ENCODE measurements around the gene KIF3B. TPM values are rescaled to one million over a fixed set of nuclear protein-coding genes. Genes with fewer than 3 reads are reported as not detected.
A peak's percentile ranks its signal among the peaks of the same experiment; 100 is the strongest.
"Not testable (repeated sequence)": the region's sequence is repeated elsewhere in the genome, so short reads cannot be mapped to it uniquely, and the experiment has no call there.

Gene KIF3B
- total and polyA plus RNA-seq, 8 donors = 11.0 to 35.4 (median 25.7) TPM

- FAIRE-seq = no peak
- H3K4me1 ChIP-seq = peaks cover 0 to 11% (median 7%) of the 10 kb centered on the region in 3 donors
- no peak for TF ChIP-seq CTCF (IDR thresholded peaks at IDR 0.05)
- H3K36me3 ChIP-seq = no peaks in the 10 kb centered on the region
- no peaks in the 10 kb centered on the region for H3K9me3 ChIP-seq
- no peaks in the 10 kb centered on the region for H3K27me3 ChIP-seq
- intact Hi-C loops (cut with DNase I) = no loop called here
- ATAC-seq = no peak
- H3K27ac ChIP-seq = no peak overlapping the region
- H3K4me3 ChIP-seq = no peak overlapping the region
- WGBS, 2 donors = 92 to 95% methylated on average over 6 of the region's 6 CpGs
- no peak for DNase-seq
Measured at GRCh38 chr20:32353848-32354496, 76.5 kb downstream of the KIF3B start.

GRCh38 chr20:32354592-32355416, 77.4 kb downstream of the KIF3B start:
- DNase-seq = no peak
- Histone ChIP-seq H3K27ac (no peak overlapping the region), H3K36me3 (no peaks in the 10 kb centered on the region), H3K27me3 (no peaks in the 10 kb centered on the region), H3K4me1 (peaks cover 0 to 12% (median 7%) of the 10 kb centered on the region in 3 donors), H3K9me3 (no peaks in the 10 kb centered on the region), H3K4me3 (no peak overlapping the region)
- ATAC-seq = no peak
- WGBS, 2 donors = 23 to 25% methylated on average over 2 of the region's 2 CpGs
- no peak for TF ChIP-seq CTCF (IDR thresholded peaks at IDR 0.05)
- intact Hi-C loops (cut with DNase I) = no loop called here
- no peak for FAIRE-seq

- no peak overlapping the region for H3K27ac ChIP-seq
Measured at GRCh38 chr20:32355417-32355841, 78.0 kb downstream of the KIF3B start.

GRCh38 chr20:32355907-32356621, 78.6 kb downstream of the KIF3B start:
- DNase-seq; FAIRE-seq; H3K36me3 ChIP-seq; H3K9me3 ChIP-seq; H3K27me3 ChIP-seq; ATAC-seq; H3K4me3 ChIP-seq; intact Hi-C loops (cut with DNase I): not testable (repeated sequence)
- peak overlapping the region in 1 of 4 donors; percentile 97 for H3K27ac ChIP-seq
- peaks cover 5 to 22% (median 13%) of the 10 kb centered on the region in 3 donors for H3K4me1 ChIP-seq
- 78 to 87% methylated on average over 7 of the region's 7 CpGs for WGBS, 2 donors

More at GRCh38 chr20:32355417-32355841, 78.0 kb downstream of the KIF3B start:
- H3K4me1 ChIP-seq = peaks cover 0 to 16% (median 7%) of the 10 kb centered on the region in 3 donors
- no peak for TF ChIP-seq CTCF (IDR thresholded peaks at IDR 0.05)
- ATAC-seq (no peak), DNase-seq (no peak), FAIRE-seq (no peak)
- H3K36me3 ChIP-seq = no peaks in the 10 kb centered on the region
- WGBS, 2 donors = 66 to 69% methylated on average over 6 of the region's 6 CpGs
- no peaks in the 10 kb centered on the region for H3K27me3 ChIP-seq
- H3K9me3 ChIP-seq = no peaks in the 10 kb centered on the region
- intact Hi-C loops (cut with DNase I) = no loop called here
- H3K4me3 ChIP-seq = no peak overlapping the region

Measured in pancreas (tissue), 10 donors.